22Rv1 (cell line): Measurements from ENCODE around the gene SLX4IP.

Experiments used
- H3K27ac ChIP-seq: fragments of 450-650 bp; 2 replicates; pipeline ENCODE4 v1.5.1; 2017
- ZFX ChIP-seq: fragments of 450-650 bp; IDR thresholded peaks from 2 replicates; pipeline ENCODE4 v1.6.1; 2017; ENCODE audit warnings: antibody characterized with exemption, borderline replicate concordance
- TF ChIP-seq, protein P1 (sequence below): fragments of 450-650 bp; IDR thresholded peaks from 2 replicates; pipeline ENCODE4 v1.5.1; 2017; ENCODE audit warnings: mild to moderate bottlenecking

SLX4IP gene

DNA sequence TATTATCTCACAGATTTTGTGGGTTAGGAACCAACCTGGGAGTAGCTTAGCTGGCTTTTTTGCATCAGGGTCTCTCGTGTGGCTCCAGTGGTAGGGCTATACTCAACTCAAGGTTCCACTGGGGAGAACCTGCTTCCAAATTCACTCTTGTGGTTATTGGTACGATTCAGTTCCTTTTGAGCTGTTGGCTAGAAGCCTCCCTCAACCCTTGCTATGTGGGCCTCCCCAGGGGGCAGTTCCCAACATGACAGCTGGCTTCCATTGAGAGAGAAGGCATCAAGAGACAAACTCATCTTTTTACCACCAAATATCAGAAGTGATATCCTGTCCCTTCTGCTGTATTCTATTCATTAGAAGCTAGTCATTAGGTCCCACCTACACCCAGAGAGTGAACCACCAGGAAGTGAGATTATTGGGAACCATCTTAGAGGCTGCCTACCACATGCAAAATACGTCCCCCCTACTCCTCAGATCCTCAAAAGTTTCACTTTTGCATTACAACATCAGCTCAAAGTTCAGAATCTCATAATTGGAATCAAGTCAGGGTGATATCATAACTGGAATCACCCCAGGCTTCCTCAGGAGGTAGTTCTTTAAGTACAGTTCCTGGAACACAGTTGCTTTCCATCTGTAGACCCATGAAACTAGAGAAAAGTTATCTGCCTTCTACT, 32.0 kb upstream of the SLX4IP start:
- H3K27ac ChIP-seq, result no peak overlapping the region
- TF ChIP-seq ZFX, result no peak
- TF ChIP-seq, protein P1, sequence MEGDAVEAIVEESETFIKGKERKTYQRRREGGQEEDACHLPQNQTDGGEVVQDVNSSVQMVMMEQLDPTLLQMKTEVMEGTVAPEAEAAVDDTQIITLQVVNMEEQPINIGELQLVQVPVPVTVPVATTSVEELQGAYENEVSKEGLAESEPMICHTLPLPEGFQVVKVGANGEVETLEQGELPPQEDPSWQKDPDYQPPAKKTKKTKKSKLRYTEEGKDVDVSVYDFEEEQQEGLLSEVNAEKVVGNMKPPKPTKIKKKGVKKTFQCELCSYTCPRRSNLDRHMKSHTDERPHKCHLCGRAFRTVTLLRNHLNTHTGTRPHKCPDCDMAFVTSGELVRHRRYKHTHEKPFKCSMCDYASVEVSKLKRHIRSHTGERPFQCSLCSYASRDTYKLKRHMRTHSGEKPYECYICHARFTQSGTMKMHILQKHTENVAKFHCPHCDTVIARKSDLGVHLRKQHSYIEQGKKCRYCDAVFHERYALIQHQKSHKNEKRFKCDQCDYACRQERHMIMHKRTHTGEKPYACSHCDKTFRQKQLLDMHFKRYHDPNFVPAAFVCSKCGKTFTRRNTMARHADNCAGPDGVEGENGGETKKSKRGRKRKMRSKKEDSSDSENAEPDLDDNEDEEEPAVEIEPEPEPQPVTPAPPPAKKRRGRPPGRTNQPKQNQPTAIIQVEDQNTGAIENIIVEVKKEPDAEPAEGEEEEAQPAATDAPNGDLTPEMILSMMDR, result no peak

DNA sequence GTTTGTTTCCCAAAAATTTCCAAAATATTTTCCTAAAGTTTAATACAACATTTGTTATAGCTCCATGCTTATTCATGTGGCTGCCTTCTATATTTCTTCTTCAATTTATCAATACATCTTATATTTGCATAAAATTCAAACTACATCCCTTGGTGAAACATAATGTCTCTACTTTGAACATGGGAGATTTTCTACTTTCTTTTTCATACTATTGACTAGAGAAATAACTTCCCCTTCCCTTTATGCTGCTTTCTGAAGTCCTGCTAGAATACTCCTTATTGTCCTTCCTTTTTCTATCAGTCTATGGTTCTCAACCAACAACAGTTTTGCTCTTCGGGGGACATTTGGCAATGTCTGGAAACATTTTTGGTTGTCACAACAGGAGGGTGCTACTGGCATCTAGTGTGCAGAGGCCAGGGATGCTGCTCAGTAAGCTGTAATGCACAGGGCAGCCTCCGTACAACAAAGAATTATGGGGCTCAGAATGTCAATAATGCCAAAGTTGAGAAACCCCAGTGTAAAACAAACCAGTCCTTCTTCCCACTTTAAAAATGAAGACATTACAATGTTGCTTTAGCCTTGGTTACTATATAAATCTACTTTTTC, 31.0 kb upstream of the SLX4IP start:
- H3K27ac ChIP-seq, result no peak overlapping the region
- TF ChIP-seq, protein P1, result no peak
- no peak for TF ChIP-seq ZFX

DNA sequence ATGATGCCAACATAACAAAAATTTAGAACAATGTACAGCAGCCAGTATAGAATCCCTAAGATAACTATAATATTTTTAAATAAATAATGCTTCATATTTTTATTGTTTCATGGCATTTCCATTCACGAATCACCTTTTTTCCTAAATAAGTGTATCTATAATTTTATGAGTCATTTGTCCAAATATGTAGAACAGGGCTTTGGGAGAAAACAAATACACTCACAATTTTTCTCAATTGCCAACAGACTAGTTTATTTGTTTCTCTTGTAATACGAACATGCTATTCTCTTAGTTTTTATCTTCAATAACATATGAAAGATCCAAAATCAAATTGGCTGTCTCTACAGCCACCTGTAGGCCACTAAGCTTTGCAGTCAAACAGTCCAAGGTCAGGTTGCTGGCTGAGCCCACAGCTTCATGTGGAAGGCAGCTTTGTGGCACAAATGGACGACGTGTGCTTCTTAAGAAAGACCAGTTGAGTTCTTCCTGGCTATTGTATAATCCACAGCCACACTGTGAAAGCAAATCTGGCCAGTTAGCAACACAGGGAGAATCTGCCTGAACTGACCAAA, 30.1 kb upstream of the SLX4IP start:
- TF ChIP-seq ZFX, result no peak
- TF ChIP-seq, protein P1, result no peak
- no peak overlapping the region for H3K27ac ChIP-seq

DNA sequence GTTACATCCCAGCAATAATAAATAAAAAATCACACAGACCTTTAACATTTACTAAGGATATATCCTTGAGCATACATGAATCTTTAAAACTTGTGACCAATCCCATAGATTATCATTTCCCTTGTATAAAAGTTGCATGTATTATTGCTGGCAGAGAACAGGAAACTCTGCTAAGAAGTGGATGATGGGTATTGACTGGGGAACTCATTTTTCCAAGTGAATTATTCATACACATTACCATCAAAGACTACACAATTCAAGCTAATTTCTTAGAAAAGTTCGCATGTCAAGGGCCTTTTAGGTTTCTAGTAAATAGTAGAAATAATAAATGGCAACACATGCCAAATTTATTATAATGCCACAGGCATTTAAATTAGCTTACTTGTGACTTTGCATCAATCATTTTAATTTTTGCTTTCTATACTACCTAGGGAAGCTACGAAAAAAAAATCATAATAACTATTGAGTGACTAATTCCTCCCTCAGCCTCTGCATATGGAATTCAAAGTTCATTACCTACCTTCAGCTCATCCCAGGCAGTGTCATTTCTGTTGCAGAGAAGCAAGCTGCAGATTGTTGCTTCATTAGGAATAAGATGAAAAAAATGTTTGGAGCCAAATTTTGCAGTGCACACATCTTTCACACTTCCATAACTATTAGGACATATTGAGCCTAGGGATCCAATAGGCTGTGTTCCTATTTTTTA, 26.8 kb upstream of the SLX4IP start:
- no peak overlapping the region for H3K27ac ChIP-seq
- no peak for TF ChIP-seq ZFX
- TF ChIP-seq, protein P1, result no peak

DNA sequence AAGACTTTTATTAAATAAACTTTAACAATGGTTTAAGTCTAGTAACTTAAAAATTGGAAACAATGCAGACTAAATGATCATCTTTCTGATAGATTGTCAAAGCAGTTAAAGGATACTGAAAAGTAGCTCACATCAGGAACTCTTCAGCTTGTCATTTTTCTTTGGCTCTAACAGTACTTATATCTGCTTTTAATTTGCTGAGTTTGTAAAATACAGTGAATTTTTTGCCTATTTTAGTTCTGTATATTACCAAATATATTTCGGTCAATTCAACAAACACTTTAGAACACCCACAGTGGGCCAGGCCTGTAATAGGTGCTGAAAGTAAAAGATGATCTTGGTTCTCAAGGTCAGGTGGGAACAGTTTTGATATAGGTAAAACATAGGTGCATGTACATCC, 23.4 kb upstream of the SLX4IP start:
- H3K27ac ChIP-seq, result no peak overlapping the region
- TF ChIP-seq, protein P1, result no peak
- TF ChIP-seq ZFX, result no peak

DNA sequence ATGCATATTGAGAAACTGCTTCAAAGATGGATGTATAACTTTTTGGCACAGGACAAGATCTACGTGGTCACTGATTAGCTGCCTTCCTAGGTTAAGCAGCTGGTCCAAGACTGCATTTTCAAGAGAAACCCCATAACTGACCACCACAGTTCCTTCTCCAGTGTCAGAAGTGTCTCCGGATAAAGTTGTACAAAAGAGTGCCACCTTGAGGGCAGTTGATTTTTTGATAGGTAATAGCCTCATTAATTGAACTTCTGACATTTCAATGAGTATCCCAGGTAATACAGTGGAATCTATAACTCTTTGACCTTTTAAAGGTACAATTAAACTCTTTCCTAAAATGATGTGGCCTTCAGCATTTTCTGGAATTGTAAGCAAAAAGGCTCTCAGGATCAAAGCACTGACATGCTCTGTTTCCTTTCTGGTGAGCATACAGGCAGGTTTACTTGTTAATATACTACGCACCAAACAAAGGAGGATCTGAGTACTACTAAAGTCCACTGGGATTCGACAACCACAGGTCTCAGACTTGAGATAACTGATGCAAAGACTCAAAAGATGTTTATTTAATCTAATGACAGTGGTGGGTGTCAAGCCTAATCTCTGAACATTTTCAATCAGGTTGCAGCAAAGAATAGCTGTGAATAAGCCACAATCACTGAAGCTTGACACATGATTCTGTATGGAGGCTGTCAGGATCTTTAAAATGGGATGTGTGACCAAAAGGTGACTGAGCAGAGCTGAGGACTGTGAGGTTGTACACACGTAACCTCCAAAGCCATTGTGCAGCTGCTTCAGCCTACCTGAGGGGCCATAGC, 22.3 kb upstream of the SLX4IP start:
- no peak overlapping the region for H3K27ac ChIP-seq
- TF ChIP-seq, protein P1, result peak; percentile 35
- TF ChIP-seq ZFX, result no peak
